ENCODE measurements around the gene UBTD1.
"Not testable (repeated sequence)": the region's sequence is repeated elsewhere in the genome, so short reads cannot be mapped to it uniquely, and the experiment has no call there.

UBTD1 gene

GRCh38 chr10:97517096-97517750 lies 18.5 kb downstream of the UBTD1 start:
- DNase-seq = no peak

- DNase-seq = no peak
These were observed 19.1 kb downstream of the UBTD1 start for GRCh38 chr10:97517778-97518300.

GRCh38 chr10:97518301-97519043 lies 19.7 kb downstream of the UBTD1 start:
- peak; percentile 79 for DNase-seq

GRCh38 chr10:97519342-97519741 lies 20.6 kb downstream of the UBTD1 start:
- no peak for DNase-seq

GRCh38 chr10:97520520-97520919 lies 21.8 kb downstream of the UBTD1 start:
- DNase-seq = no peak

- no peak for DNase-seq
These were observed 22.4 kb downstream of the UBTD1 start for GRCh38 chr10:97520978-97521761.

GRCh38 chr10:97522071-97522470 lies 23.3 kb downstream of the UBTD1 start:
- DNase-seq = no peak

- no peak for DNase-seq
These were observed 24.2 kb downstream of the UBTD1 start for GRCh38 chr10:97522937-97523336.

- DNase-seq = no peak
These were observed 26.4 kb downstream of the UBTD1 start for GRCh38 chr10:97525086-97525485.

- no peak for DNase-seq
These were observed 27.0 kb downstream of the UBTD1 start for GRCh38 chr10:97525683-97526110.

- not testable (repeated sequence) for DNase-seq
These were observed 30.2 kb downstream of the UBTD1 start for GRCh38 chr10:97528876-97529275.

- DNase-seq = no peak
These were observed 31.2 kb downstream of the UBTD1 start for GRCh38 chr10:97529685-97530465.

GRCh38 chr10:97531401-97531986 lies 32.8 kb downstream of the UBTD1 start:
- DNase-seq = no peak

- DNase-seq = peak; percentile 78
These were observed 34.4 kb downstream of the UBTD1 start for GRCh38 chr10:97532935-97533671.

- no peak for DNase-seq
These were observed 35.2 kb downstream of the UBTD1 start for GRCh38 chr10:97533888-97534287.

GRCh38 chr10:97534746-97535367 lies 36.1 kb downstream of the UBTD1 start:
- no peak for DNase-seq

- no peak for DNase-seq
These were observed 38.6 kb downstream of the UBTD1 start for GRCh38 chr10:97537186-97537869.

GRCh38 chr10:97538411-97538810 lies 39.7 kb downstream of the UBTD1 start:
- DNase-seq = no peak

- no peak for DNase-seq
These were observed 40.1 kb downstream of the UBTD1 start for GRCh38 chr10:97538839-97539238.

- DNase-seq = peak; percentile 63
These were observed 40.9 kb downstream of the UBTD1 start for GRCh38 chr10:97539523-97540200.

Data from right hindlimb (tissue), 1 donor.